Panc1 (cell line): ENCODE results near the gene FAIM. TPM values are rescaled to one million over a fixed set of nuclear protein-coding genes. Genes with fewer than 3 reads are reported as not detected.
A peak's percentile ranks its signal among the peaks of the same experiment; 100 is the strongest.

Experiments used
- ATAC-seq: fragments of 200-7000 bp; cut with Tn5 transposase; 2 replicates; pipeline ENCODE4 v1.9.1; 2020; ENCODE audit warnings: mild to moderate bottlenecking, moderate library complexity
- BruUV-seq: library from RNA; stranded (reverse); fragments of 400-500 nt; replicated peaks from 2 replicates; lab custom pipeline; 2021; lab: Mats Ljungman, UMichigan
- CTCF ChIA-PET: fragments of 300-600 bp; sonication (Branson Sonifier 250); formaldehyde crosslinking; loops from one replicate; lab custom pipeline; 2022; ENCODE audit warnings: antibody characterized with exemption; lab: Charles Lee
- POLR2A ChIA-PET: fragments of 300-600 bp; sonication (Branson Sonifier 250); formaldehyde crosslinking; loops from one replicate; lab custom pipeline; 2022; ENCODE audit warnings: antibody characterized with exemption; lab: Charles Lee
- DNase-seq: peaks from one replicate; pipeline ENCODE4 v3.0.0-alpha.2; 2010; ENCODE audit warnings: low read depth, low spot score
- H3K27ac ChIP-seq: 2 replicates; pipeline ENCODE4 v1.5.1; 2011; ENCODE audit warnings: mild to moderate bottlenecking, low read length, inconsistent platforms
- H3K27me3 ChIP-seq: fragments of 200-500 bp; sonication (Bioruptor generic); 2 replicates; pipeline ENCODE4 v1.6.0; 2014; ENCODE audit warnings: low read length, inconsistent platforms; ENCODE audit not compliant: control insufficient read depth, insufficient read depth
- H3K36me3 ChIP-seq: fragments of 200-500 bp; sonication (Bioruptor generic); 2 replicates; pipeline ENCODE4 v1.5.1; 2014; ENCODE audit warnings: inconsistent platforms, mild to moderate bottlenecking, low read length, moderate library complexity; ENCODE audit not compliant: control insufficient read depth, insufficient read depth
- H3K4me1 ChIP-seq: 2 replicates; pipeline ENCODE4 v1.5.1; 2011; ENCODE audit warnings: inconsistent platforms, mild to moderate bottlenecking, low read length, moderate library complexity; ENCODE audit not compliant: control insufficient read depth, insufficient read depth
- H3K4me3 ChIP-seq, 2 experiments: 2 replicates each; pipeline ENCODE4 v1.5.1; 2011 to 2012; ENCODE audit warnings: low read depth in 2 of 2, low read length in 2 of 2, mild to moderate bottlenecking in 2 of 2, inconsistent platforms in 1 of 2, moderate library complexity in 1 of 2
- H3K9me3 ChIP-seq: fragments of 200-500 bp; sonication (Bioruptor generic); 2 replicates; pipeline ENCODE4 v1.5.1; 2014; ENCODE audit warnings: low read depth, mild to moderate bottlenecking, inconsistent platforms, low read length, moderate library complexity; ENCODE audit not compliant: control insufficient read depth, insufficient read depth
- POLR2AphosphoS5 ChIP-seq: IDR thresholded peaks from 2 replicates; pipeline ENCODE4 v1.6.1; 2012; ENCODE audit warnings: mild to moderate bottlenecking, low read depth, low read length, moderate library complexity
- REST ChIP-seq, 2 experiments: IDR thresholded peaks; 2 replicates each; pipeline ENCODE4 v1.6.1; 2011 to 2012; ENCODE audit warnings: low read depth in 2 of 2, control low read depth in 1 of 2, low read length in 1 of 2, mild to moderate bottlenecking in 1 of 2, moderate library complexity in 1 of 2; ENCODE audit not compliant: insufficient read depth in 1 of 2
- SIN3A ChIP-seq: IDR thresholded peaks from 2 replicates; pipeline ENCODE4 v1.6.1; 2012; ENCODE audit warnings: low read depth, mild to moderate bottlenecking, low read length, moderate library complexity, borderline replicate concordance; ENCODE audit not compliant: insufficient read depth
- TCF7L2 ChIP-seq: IDR thresholded peaks from 2 replicates; pipeline ENCODE4 v1.6.1; 2011; ENCODE audit warnings: mild to moderate bottlenecking, low read depth, low read length, inconsistent platforms
- in situ Hi-C: cut with HindIII; loops from 2 replicates; pipeline ENCODE4 v1.10.0; 2016; ENCODE audit warnings: low sequenced_read_pairs, low pct_unique_long_range_greater_than_20kb
- intact Hi-C: fragments of 100-400 bp; cut with micrococcal nuclease; formaldehyde crosslinking; loops from one replicate; pipeline ENCODE4 v1.10.0; 2022; ENCODE audit not compliant: unreplicated experiment
- total RNA-seq: library from RNA; stranded (reverse); gene quantifications from one replicate; pipeline ENCODE4 v1.2.1, GENCODE V29; 2021; ENCODE audit not compliant: unreplicated experiment
- TF ChIP-seq, protein P1 (sequence below): fragments of 450-650 bp; IDR thresholded peaks from 2 replicates; pipeline ENCODE4 v1.5.1; 2017; ENCODE audit warnings: mild to moderate bottlenecking

FAIM gene
- total RNA-seq, 1 experiment from 2014 or later, result 18.8 TPM

DNA sequence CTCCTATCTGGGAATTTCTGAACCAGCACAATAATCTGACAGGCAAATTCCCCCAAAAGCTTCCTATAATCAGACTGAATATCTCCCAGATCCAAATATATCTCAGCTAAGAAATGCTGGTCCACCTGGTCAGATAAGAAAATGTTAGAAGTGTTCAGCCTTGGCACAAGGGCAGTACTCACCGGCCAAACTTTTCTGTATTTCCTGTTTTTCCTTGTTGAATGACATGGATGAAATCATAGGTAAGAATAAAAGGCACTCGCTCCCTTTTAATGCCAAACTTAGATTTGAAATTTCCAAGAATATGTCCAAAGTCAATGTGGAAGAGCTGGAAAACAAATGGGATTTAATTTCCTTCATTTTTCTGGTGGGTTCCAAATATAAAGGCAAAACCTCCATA, 48.9 kb downstream of the FAIM start:
- H3K27me3 ChIP-seq, result no peaks in the 10 kb centered on the region
- TF ChIP-seq TCF7L2 (no peak), POLR2AphosphoS5 (no peak), REST (IDR thresholded peaks at IDR 0.05; ENCODE audit: insufficient read depth in 1 of 2, low read depth in 2 of 2, low read length in 1 of 2) (no peak), SIN3A (no peak)
- TF ChIP-seq, protein P1, sequence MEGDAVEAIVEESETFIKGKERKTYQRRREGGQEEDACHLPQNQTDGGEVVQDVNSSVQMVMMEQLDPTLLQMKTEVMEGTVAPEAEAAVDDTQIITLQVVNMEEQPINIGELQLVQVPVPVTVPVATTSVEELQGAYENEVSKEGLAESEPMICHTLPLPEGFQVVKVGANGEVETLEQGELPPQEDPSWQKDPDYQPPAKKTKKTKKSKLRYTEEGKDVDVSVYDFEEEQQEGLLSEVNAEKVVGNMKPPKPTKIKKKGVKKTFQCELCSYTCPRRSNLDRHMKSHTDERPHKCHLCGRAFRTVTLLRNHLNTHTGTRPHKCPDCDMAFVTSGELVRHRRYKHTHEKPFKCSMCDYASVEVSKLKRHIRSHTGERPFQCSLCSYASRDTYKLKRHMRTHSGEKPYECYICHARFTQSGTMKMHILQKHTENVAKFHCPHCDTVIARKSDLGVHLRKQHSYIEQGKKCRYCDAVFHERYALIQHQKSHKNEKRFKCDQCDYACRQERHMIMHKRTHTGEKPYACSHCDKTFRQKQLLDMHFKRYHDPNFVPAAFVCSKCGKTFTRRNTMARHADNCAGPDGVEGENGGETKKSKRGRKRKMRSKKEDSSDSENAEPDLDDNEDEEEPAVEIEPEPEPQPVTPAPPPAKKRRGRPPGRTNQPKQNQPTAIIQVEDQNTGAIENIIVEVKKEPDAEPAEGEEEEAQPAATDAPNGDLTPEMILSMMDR, result no peak
- H3K4me1 ChIP-seq, result no peaks in the 10 kb centered on the region
- intact Hi-C loops (no loop called here), in situ Hi-C loops (no loop called here)
- ChIA-PET POLR2A (no interaction called here), CTCF (no interaction called here)
- no peak overlapping the region for H3K4me3 ChIP-seq
- DNase-seq (no peak), ATAC-seq (no peak)
- H3K9me3 ChIP-seq, result no peaks in the 10 kb centered on the region
- H3K36me3 ChIP-seq, result peaks cover 22% of the 10 kb centered on the region
- H3K27ac ChIP-seq, result no peak overlapping the region
- BruUV-seq, result no TSS peak

DNA sequence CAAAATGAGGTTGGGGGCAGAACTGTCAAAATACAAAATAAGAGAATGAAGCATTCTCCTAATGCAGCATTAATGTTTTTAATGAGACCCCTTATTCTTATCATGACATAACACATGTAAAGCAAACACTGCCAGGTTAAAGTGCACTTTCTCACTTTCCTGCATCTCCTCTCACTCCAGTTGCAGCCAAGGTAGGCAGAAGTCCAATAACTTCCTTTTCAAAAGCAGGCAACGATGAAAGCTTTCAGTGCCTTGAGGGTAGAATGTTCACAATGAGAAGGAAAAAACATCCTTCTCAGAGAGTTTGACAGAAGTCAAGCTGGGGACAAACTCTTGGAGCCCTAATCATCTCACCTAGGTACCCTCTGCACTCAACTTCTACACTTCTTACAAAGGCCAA, 59.5 kb downstream of the FAIM start:
- H3K9me3 ChIP-seq, result no peaks in the 10 kb centered on the region
- in situ Hi-C loops (no loop called here), intact Hi-C loops (no loop called here)
- ATAC-seq (no peak), DNase-seq (no peak)
- CTCF ChIA-PET, result no interaction called here
- H3K4me1 ChIP-seq, result no peaks in the 10 kb centered on the region
- POLR2A ChIA-PET, result no interaction called here
- peak overlapping the region; percentile 18; the same call in 1 of the 2 replicates for H3K27ac ChIP-seq
- H3K36me3 ChIP-seq, result 0 out of 2 replicates have a peak, but pooled peaks cover 2% of the 10 kb centered on the region
- TF ChIP-seq SIN3A (no peak), TCF7L2 (no peak), POLR2AphosphoS5 (no peak), REST (IDR thresholded peaks at IDR 0.05; ENCODE audit: insufficient read depth in 1 of 2, low read depth in 2 of 2, low read length in 1 of 2) (no peak)
- TF ChIP-seq, protein P1, result no peak
- no peaks in the 10 kb centered on the region for H3K27me3 ChIP-seq
- no TSS peak for BruUV-seq
- H3K4me3 ChIP-seq, result no peak overlapping the region
